Choroid plexus epithelial cell (primary cell): Measurements from ENCODE around the gene SOSTDC1.

Experiments
- DNase-seq: peaks from one replicate; pipeline ENCODE4 v3.0.0-alpha.2; 2010; ENCODE audit warnings: low read depth
- H3K4me3 ChIP-seq: 2 replicates; pipeline ENCODE4 v1.5.1; 2011; ENCODE audit warnings: low read depth, mild to moderate bottlenecking, control low read depth, low read length, moderate library complexity
- CTCF ChIP-seq: conservative IDR thresholded peaks from 2 replicates; pipeline ENCODE4 v1.5.1; 2011; ENCODE audit warnings: low read depth, mild to moderate bottlenecking, control low read depth, inconsistent platforms, low read length, moderate library complexity

The SOSTDC1 gene

DNA sequence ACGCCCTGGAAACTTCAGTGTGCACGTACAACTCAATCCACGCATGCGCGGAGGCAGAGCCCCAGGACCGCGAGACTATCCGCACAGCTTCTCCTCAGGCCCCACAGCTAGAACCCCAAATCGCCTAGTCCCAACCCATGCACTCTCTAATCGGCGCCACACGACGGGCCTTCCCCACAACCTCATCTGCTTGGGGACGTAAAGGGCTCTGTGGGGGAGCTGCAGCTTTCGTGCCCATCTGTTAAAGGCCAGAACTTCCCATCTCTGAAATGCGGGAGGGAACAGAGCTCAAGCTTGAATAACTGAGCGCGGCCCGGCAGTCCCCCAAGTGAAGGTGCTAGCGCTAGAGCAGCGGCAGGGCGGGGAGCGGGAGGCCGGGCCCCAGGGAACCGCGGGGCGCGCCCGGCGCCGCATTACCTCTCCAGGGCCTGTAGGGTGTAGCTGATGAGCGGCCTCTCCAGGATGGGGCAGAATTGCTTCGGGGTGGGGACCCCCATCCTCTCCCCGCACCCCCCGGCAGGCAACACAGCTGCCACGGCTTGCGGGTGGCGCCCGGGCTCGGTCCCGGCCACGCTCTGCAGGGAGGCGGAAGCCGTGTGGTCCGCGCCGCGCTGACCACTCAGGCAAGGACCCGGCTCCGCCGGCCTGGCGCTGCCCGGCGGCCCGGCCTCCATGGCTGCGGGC is 44.7 kb downstream of the SOSTDC1 start:
- TF ChIP-seq CTCF: peak; percentile 32
- peak; percentile 95 for DNase-seq
- H3K4me3 ChIP-seq: peak overlapping the region; percentile 75

- peak overlapping the region; percentile 75 for H3K4me3 ChIP-seq
- DNase-seq: no peak
- no peak for TF ChIP-seq CTCF
Measured at GRCh38 chr7:16420329-16420648, 45.2 kb downstream of the SOSTDC1 start.

GRCh38 chr7:16419859-16420258 is 45.7 kb downstream of the SOSTDC1 start:
- TF ChIP-seq CTCF: no peak

GRCh38 chr7:16419126-16419525 is 46.4 kb downstream of the SOSTDC1 start:
- no peak for DNase-seq
- H3K4me3 ChIP-seq: no peak overlapping the region
- TF ChIP-seq CTCF: no peak

More at GRCh38 chr7:16419859-16420258, 45.7 kb downstream of the SOSTDC1 start:
- DNase-seq: no peak
- H3K4me3 ChIP-seq: peak overlapping the region; percentile 75

DNA sequence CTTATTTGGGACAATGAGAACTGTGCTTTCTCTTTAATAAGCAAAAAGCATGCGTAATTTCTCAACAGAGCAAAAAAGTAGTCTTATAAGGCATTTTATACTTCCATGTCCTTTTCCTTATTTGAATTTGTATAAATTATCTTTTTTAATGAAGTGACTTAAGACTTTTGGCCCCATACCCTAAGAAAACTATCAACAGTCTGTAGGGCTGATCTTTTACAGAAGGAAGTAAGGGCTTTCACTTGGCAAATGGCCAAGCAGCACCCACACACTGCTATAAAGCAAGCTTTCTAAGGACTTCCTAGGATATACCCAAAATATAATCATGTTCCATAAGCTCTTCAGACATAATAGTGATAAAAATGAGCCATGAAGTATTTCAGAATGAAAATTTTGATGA is 47.6 kb downstream of the SOSTDC1 start:
- no peak for DNase-seq
- no peak for TF ChIP-seq CTCF
- H3K4me3 ChIP-seq: no peak overlapping the region

GRCh38 chr7:16416289-16417282 is 49.0 kb downstream of the SOSTDC1 start:
- TF ChIP-seq CTCF: no peak
- no peak overlapping the region for H3K4me3 ChIP-seq
- peak; percentile 52 for DNase-seq
